ENCODE measurements around the gene SESN1.

Gene SESN1

GRCh38 chr6:108944707-108945680 lies 149.7 kb downstream of the SESN1 start:
- Mint-ChIP-seq H3K4me1 (peaks cover 22% of the 10 kb centered on the region), H3K4me3 (no peak overlapping the region), H3K27ac (no peak overlapping the region), H3K36me3 (no peaks in the 10 kb centered on the region), H3K9me3 (no peaks in the 10 kb centered on the region)
- ATAC-seq (no peak), DNase-seq (ENCODE audit: low spot score in 2 of 2) (no peak)

- H3K4me3 Mint-ChIP-seq: no peak overlapping the region
- no peak overlapping the region for H3K27ac Mint-ChIP-seq
- ATAC-seq (no peak), DNase-seq (ENCODE audit: low spot score in 2 of 2) (no peak)
- H3K4me1 Mint-ChIP-seq: peaks cover 22% of the 10 kb centered on the region
- peaks cover 2% of the 10 kb centered on the region for H3K9me3 Mint-ChIP-seq
- no peaks in the 10 kb centered on the region for H3K36me3 Mint-ChIP-seq
Observed at GRCh38 chr6:108944071-108944470, 150.6 kb downstream of the SESN1 start.

GRCh38 chr6:108942556-108943492 lies 151.8 kb downstream of the SESN1 start:
- Mint-ChIP-seq H3K9me3 (peaks cover 2% of the 10 kb centered on the region), H3K4me3 (peak overlapping the region; percentile 64), H3K36me3 (no peaks in the 10 kb centered on the region), H3K27ac (peak overlapping the region; percentile 80), H3K4me1 (peaks cover 22% of the 10 kb centered on the region)
- DNase-seq (ENCODE audit: low spot score in 2 of 2): no peak
- ATAC-seq: peak; percentile 87

GRCh38 chr6:108941859-108942258 lies 152.8 kb downstream of the SESN1 start:
- DNase-seq (ENCODE audit: low spot score in 2 of 2): no peak
- H3K4me1 Mint-ChIP-seq: peaks cover 15% of the 10 kb centered on the region
- H3K27ac Mint-ChIP-seq: no peak overlapping the region
- peaks cover 2% of the 10 kb centered on the region for H3K9me3 Mint-ChIP-seq
- H3K4me3 Mint-ChIP-seq: no peak overlapping the region
- ATAC-seq: no peak
- H3K36me3 Mint-ChIP-seq: no peaks in the 10 kb centered on the region

- no peak for ATAC-seq
- H3K4me1 Mint-ChIP-seq: peaks cover 10% of the 10 kb centered on the region
- no peaks in the 10 kb centered on the region for H3K36me3 Mint-ChIP-seq
- DNase-seq (ENCODE audit: low spot score in 2 of 2): no peak
- H3K4me3 Mint-ChIP-seq: no peak overlapping the region
- no peak overlapping the region for H3K27ac Mint-ChIP-seq
- H3K9me3 Mint-ChIP-seq: peaks cover 2% of the 10 kb centered on the region
Observed at GRCh38 chr6:108941281-108941680, 153.4 kb downstream of the SESN1 start.

- H3K9me3 Mint-ChIP-seq: peaks cover 2% of the 10 kb centered on the region
- DNase-seq (ENCODE audit: low spot score in 2 of 2) (no peak), ATAC-seq (no peak)
- peaks cover 10% of the 10 kb centered on the region for H3K4me1 Mint-ChIP-seq
- no peaks in the 10 kb centered on the region for H3K36me3 Mint-ChIP-seq
- no peak overlapping the region for H3K4me3 Mint-ChIP-seq
- no peak overlapping the region for H3K27ac Mint-ChIP-seq
Observed at GRCh38 chr6:108940741-108941140, 153.9 kb downstream of the SESN1 start.

- ATAC-seq: no peak
- H3K27ac Mint-ChIP-seq: no peak overlapping the region
- H3K4me3 Mint-ChIP-seq: no peak overlapping the region
- H3K4me1 Mint-ChIP-seq: peaks cover under 1% of the 10 kb centered on the region
- H3K9me3 Mint-ChIP-seq: peaks cover 2% of the 10 kb centered on the region
- no peak for DNase-seq (ENCODE audit: low spot score in 2 of 2)
- no peaks in the 10 kb centered on the region for H3K36me3 Mint-ChIP-seq
Observed at GRCh38 chr6:108937170-108937569, 157.5 kb downstream of the SESN1 start.
